ENCODE results near the gene COQ8B. TPM values are rescaled to one million over a fixed set of nuclear protein-coding genes. Genes with fewer than 3 reads are reported as not detected.

COQ8B gene
- total RNA-seq, 4 donors from 2014 or later, result 34.5 to 57.7 (median 45.3) TPM

GRCh38 chr19:40750874-40751537 lies 34.3 kb upstream of the COQ8B start, which contains the start of gene SNRPA:
Gene SNRPA (plus strand): TSS chr19:40751203. CDS start chr19:40751409, 206 bp downstream.
- intact Hi-C loops (cut with DNase I), result loop anchor here (5.0 kb wide), 2 partner anchors 46 to 66 kb away; partner anchors contain the start of gene EGLN2
- Histone ChIP-seq H3K4me1 (peaks cover 46 to 64% (median 59%) of the 10 kb centered on the region in 4 donors), H3K4me3 (peak within 1 kb of the TSS; percentile 65 to 82 (median 72)), H3K27me3 (no peaks in the 10 kb centered on the region), H3K27ac (replicated peaks in 1 of 4) (peak within 1 kb of the TSS; percentile 89 to 98 (median 92)), H3K36me3 (peaks cover 4 to 20% (median 7%) of the 10 kb centered on the region in 4 donors), H3K9me3 (no peaks in the 10 kb centered on the region)
- under 1% methylated on average over 25 of the region's 46 CpGs for WGBS
- TF ChIP-seq EP300 (IDR thresholded peaks at IDR 0.05) (no peak), POLR2AphosphoS5 (IDR thresholded peaks at IDR 0.05) (peak; percentile 90 to 96), POLR2A (IDR thresholded peaks at IDR 0.05; ENCODE audit: low read depth) (peak; percentile 76), CTCF (IDR thresholded peaks at IDR 0.05) (peak in 1 of 3 experiments; percentile 17)
- DNase-seq (ENCODE audit: extremely low spot score), result peak; percentile 100

GRCh38 chr19:40750058-40750873 lies 33.6 kb upstream of the COQ8B start, which contains the start of gene ACTMAP:
Gene ACTMAP (minus strand): TSS chr19:40750477. CDS start chr19:40749803, 674 bp downstream.
- no peaks in the 10 kb centered on the region for H3K9me3 ChIP-seq
- TF ChIP-seq POLR2A (IDR thresholded peaks at IDR 0.05; ENCODE audit: low read depth) (peak; percentile 64), EP300 (IDR thresholded peaks at IDR 0.05) (no peak), CTCF (IDR thresholded peaks at IDR 0.05) (no peak), POLR2AphosphoS5 (IDR thresholded peaks at IDR 0.05) (peak; percentile 94 to 98)
- intact Hi-C loops (cut with DNase I), result loop anchor here (5.0 kb wide), 2 partner anchors 47 to 67 kb away; partner anchors contain the start of gene EGLN2
- peaks cover 0 to 12% (median under 1%) of the 10 kb centered on the region in 4 donors for H3K36me3 ChIP-seq
- peaks cover 45 to 61% (median 58%) of the 10 kb centered on the region in 4 donors for H3K4me1 ChIP-seq
- under 1% methylated on average over 31 of the region's 43 CpGs for WGBS
- H3K27me3 ChIP-seq, result no peaks in the 10 kb centered on the region
- peak within 1 kb of the TSS; percentile 65 to 82 (median 72) for H3K4me3 ChIP-seq
- H3K27ac ChIP-seq (replicated peaks in 1 of 4), result peak within 1 kb of the TSS; percentile 89 to 98 (median 92)
- peak; percentile 100 for DNase-seq (ENCODE audit: extremely low spot score)

GRCh38 chr19:40747536-40747935 lies 30.9 kb upstream of the COQ8B start:
- no peak for TF ChIP-seq EP300 (IDR thresholded peaks at IDR 0.05)
- no peak for TF ChIP-seq POLR2AphosphoS5 (IDR thresholded peaks at IDR 0.05)
- TF ChIP-seq POLR2A (IDR thresholded peaks at IDR 0.05; ENCODE audit: low read depth), result no peak
- TF ChIP-seq CTCF (IDR thresholded peaks at IDR 0.05), result no peak
- Histone ChIP-seq H3K4me1 (peaks cover 26 to 46% (median 40%) of the 10 kb centered on the region in 4 donors), H3K36me3 (peaks cover 0 to 10% (median 0%) of the 10 kb centered on the region in 4 donors), H3K4me3 (no peak overlapping the region), H3K9me3 (no peaks in the 10 kb centered on the region), H3K27me3 (no peaks in the 10 kb centered on the region), H3K27ac (replicated peaks in 1 of 4) (no peak overlapping the region)
- no peak for DNase-seq (ENCODE audit: extremely low spot score)
- intact Hi-C loops (cut with DNase I), result no loop called here
- 95% methylated on average over 7 of the region's 7 CpGs for WGBS

- peaks cover 27 to 49% (median 43%) of the 10 kb centered on the region in 4 donors for H3K4me1 ChIP-seq
- H3K36me3 ChIP-seq, result peaks cover 0 to 22% (median 8%) of the 10 kb centered on the region in 4 donors
- TF ChIP-seq POLR2A (IDR thresholded peaks at IDR 0.05; ENCODE audit: low read depth) (no peak), EP300 (IDR thresholded peaks at IDR 0.05) (no peak), POLR2AphosphoS5 (IDR thresholded peaks at IDR 0.05) (no peak), CTCF (IDR thresholded peaks at IDR 0.05) (no peak)
- intact Hi-C loops (cut with DNase I), result no loop called here
- no peak overlapping the region for H3K4me3 ChIP-seq
- WGBS, result 85% methylated on average over 7 of the region's 7 CpGs
- peak overlapping the region in 3 of 4 donors; percentile 19 to 49 (median 20) for H3K27ac ChIP-seq (replicated peaks in 1 of 4)
- no peak for DNase-seq (ENCODE audit: extremely low spot score)
- H3K9me3 ChIP-seq, result no peaks in the 10 kb centered on the region
- H3K27me3 ChIP-seq, result no peaks in the 10 kb centered on the region
Measured at GRCh38 chr19:40745402-40745780, 28.7 kb upstream of the COQ8B start.
